ENCODE data around the gene MYO9A.

DNA sequence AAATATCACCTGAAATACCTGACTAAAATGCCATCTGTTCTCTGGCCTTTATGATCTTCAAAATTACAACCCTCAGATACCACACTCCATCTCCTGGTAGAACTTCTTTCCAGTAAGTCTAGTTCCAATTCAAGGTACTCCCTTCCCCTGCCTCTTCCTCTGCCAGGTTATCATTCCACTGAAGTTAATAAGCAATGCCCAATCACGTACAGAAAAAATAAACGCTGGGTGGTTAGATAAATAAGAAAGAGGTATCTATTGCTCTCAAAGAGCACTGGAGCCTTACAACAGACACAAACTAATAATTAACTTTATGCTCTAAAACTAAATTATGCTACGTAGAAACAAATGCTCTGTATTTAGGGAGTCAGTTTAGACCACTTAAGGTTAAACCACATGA lies 112.5 kb downstream of the MYO9A start:
- TF ChIP-seq, protein P1, sequence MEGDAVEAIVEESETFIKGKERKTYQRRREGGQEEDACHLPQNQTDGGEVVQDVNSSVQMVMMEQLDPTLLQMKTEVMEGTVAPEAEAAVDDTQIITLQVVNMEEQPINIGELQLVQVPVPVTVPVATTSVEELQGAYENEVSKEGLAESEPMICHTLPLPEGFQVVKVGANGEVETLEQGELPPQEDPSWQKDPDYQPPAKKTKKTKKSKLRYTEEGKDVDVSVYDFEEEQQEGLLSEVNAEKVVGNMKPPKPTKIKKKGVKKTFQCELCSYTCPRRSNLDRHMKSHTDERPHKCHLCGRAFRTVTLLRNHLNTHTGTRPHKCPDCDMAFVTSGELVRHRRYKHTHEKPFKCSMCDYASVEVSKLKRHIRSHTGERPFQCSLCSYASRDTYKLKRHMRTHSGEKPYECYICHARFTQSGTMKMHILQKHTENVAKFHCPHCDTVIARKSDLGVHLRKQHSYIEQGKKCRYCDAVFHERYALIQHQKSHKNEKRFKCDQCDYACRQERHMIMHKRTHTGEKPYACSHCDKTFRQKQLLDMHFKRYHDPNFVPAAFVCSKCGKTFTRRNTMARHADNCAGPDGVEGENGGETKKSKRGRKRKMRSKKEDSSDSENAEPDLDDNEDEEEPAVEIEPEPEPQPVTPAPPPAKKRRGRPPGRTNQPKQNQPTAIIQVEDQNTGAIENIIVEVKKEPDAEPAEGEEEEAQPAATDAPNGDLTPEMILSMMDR (IDR thresholded peaks at IDR 0.05), result no peak
- TF ChIP-seq EZH2 (IDR thresholded peaks at IDR 0.05), result no peak
- no peak for TF ChIP-seq EZH2phosphoT487 (IDR thresholded peaks at IDR 0.05)

Data from neural progenitor cell (in vitro differentiated cells).